ENCODE measurements around the gene XRCC1. TPM values are rescaled to one million over a fixed set of nuclear protein-coding genes. Genes with fewer than 3 reads are reported as not detected.

Gene XRCC1
- total and polyA plus RNA-seq, 2 of the 8 experiments (the other 6 are each of a cell fraction or from before 2014, with no cell fraction given) = 42.5 to 44.4 TPM

GRCh38 chr19:43594710-43595604, 19.6 kb upstream of the XRCC1 start (continued):
- peak; percentile 64 to 80; a peak in 2 of 4 replicates for TF ChIP-seq SIN3A (conservative IDR thresholded peaks at IDR 0.05 in 1 of 2, IDR thresholded peaks at IDR 0.05 in 1 of 2; ENCODE audit: low read depth in 1 of 2, low read length in 2 of 2)
- 0 out of 2 replicates have a peak, but pooled peaks have one; percentile 24 for TF ChIP-seq TCF12 (IDR thresholded peaks at IDR 0.05; ENCODE audit: low read depth, low read length)
- TF ChIP-seq KDM5A (IDR thresholded peaks at IDR 0.05; ENCODE audit: low read length) = no peak; the same call in 1 of the 2 replicates
- no peak for TF ChIP-seq JUN (IDR thresholded peaks at IDR 0.05; ENCODE audit: low read depth, low read length)
- no peak for TF ChIP-seq CEBPB (IDR thresholded peaks at IDR 0.05; ENCODE audit: low read depth, low read length)
- no peak for TF ChIP-seq HDAC6 (IDR thresholded peaks at IDR 0.05; ENCODE audit: low read depth, low read length)
- TF ChIP-seq SIX5 (IDR thresholded peaks at IDR 0.05; ENCODE audit: low read depth, low read length) = no peak
- no peak for TF ChIP-seq SIRT6 (IDR thresholded peaks at IDR 0.05; ENCODE audit: low read length)
- TF ChIP-seq YY1 (IDR thresholded peaks at IDR 0.05; ENCODE audit: low read depth, low read length) = no peak
- TF ChIP-seq SAP30 (IDR thresholded peaks at IDR 0.05; ENCODE audit: insufficient read depth, insufficient replicate concordance, low read length) = no peak
- TF ChIP-seq HDAC2 (IDR thresholded peaks at IDR 0.05; ENCODE audit: borderline replicate concordance in 1 of 2, low read depth in 2 of 2, low read length in 2 of 2) = no peak
- no peak for TF ChIP-seq ATF3 (IDR thresholded peaks at IDR 0.05; ENCODE audit: insufficient read depth, low read depth, low read length)
- peak; percentile 96 to 98 (median 98) for TF ChIP-seq CTCF (IDR thresholded peaks at IDR 0.05; ENCODE audit: control extremely low read depth in 1 of 3, insufficient read depth in 1 of 3, low read depth in 1 of 3, low read length in 3 of 3)
- no peak for TF ChIP-seq GABPA (IDR thresholded peaks at IDR 0.05; ENCODE audit: borderline replicate concordance, insufficient read depth, low read length)
- TF ChIP-seq FOSL1 (IDR thresholded peaks at IDR 0.05; ENCODE audit: insufficient read depth, low read depth, low read length) = no peak
- TF ChIP-seq MAX (IDR thresholded peaks at IDR 0.05) = 0 out of 2 replicates have a peak, but pooled peaks have one; percentile 10
- 0 out of 2 replicates have a peak, but pooled peaks have one; percentile 22 for TF ChIP-seq CREB1 (IDR thresholded peaks at IDR 0.05)
- TF ChIP-seq POLR2A (IDR thresholded peaks at IDR 0.05; ENCODE audit: control extremely low read depth in 1 of 2, low read depth in 2 of 2, low read length in 2 of 2) = no peak
